NCI-H2081 treated with DMSO at 0.1 percent for 48 hours (cell line): ENCODE results near the gene ABLIM2.

Experiments
- DNase-seq: peaks from one replicate; lab custom pipeline; 2025; lab: John Stamatoyannopoulos, UW

ABLIM2 gene

GRCh38 chr4:8001564-8002355, 156.9 kb downstream of the ABLIM2 start:
- no peak for DNase-seq

DNA sequence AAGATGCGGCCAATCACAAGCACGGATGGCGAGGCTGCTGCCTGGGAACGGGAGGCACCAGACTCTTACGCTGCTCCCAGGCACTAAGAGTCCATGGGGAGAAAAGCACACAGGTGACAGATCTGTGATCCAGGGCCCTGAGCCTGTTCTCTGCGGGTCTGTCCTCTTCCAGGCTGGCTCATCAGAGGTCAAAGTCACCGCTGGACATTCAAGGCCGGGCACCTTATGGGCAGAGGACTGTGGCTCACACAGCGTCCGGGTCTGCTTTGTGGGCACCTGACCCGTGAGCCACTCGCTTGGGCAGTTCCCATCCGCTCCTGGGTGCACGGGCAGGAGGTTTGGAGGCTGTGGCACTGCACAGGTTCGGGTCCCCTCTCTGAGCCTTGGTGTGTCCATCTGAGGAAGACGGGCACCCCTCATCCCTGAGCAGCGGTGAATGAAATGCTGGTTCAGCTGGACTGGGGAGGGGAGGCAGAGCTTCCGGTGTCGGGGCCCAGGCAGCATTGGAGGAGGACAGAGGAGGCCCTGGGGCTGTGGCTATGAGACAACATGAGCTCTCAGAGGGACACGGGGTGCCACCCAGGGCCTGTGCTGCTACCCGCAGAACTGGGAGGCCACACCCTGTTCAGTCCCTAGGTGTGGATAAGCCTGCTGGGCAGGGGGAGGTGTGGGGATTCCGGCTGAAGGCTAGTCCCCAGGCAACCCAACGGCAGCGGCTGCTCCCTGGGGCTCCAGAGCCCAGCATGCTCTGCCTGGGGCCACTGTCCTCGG, 157.7 kb downstream of the ABLIM2 start:
- no peak for DNase-seq

- no peak for DNase-seq
Observed at GRCh38 chr4:8000247-8000646, 158.4 kb downstream of the ABLIM2 start.

DNA sequence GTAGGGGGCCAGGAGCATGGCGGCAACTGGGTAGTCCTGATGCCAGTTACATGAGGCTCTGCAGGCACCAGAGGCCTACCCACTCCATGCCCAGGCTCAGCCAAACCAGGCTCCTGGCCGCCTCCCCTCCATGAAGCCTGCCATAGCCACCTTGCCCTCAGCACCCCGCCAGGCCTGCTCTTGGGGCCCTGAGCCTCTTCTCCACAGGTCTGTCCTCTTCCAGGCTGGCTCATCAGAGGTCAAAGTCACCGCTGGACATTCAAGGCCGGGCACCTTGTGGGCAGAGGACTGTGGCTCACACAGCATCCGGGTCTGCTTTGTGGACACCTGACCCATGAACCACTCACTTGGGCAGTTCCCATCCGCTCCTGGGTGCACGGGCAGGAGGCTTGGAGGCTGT, 158.9 kb downstream of the ABLIM2 start:
- DNase-seq, result no peak

DNA sequence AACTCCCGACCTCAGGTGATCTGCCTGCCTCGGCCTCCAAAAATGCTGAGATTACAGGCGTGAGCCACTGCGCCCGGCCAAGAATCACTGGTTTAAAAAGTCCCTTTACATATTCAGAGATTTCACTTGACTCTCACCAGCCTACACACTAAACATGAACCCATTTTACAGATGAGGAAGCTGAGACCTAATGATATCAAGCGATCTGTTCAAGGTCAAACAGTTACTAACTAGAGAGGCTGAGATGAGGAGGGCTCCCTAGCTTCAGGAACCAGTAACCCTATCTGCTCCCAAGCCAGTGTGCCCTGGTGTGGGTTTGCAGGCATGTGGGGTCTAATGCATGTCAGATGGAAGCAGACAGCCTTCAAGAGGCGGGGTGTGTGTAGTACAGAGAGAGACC, 159.3 kb downstream of the ABLIM2 start:
- no peak for DNase-seq

GRCh38 chr4:7998447-7998846, 160.2 kb downstream of the ABLIM2 start:
- no peak for DNase-seq

- no peak for DNase-seq
Observed at GRCh38 chr4:7995866-7996265, 162.7 kb downstream of the ABLIM2 start.

DNA sequence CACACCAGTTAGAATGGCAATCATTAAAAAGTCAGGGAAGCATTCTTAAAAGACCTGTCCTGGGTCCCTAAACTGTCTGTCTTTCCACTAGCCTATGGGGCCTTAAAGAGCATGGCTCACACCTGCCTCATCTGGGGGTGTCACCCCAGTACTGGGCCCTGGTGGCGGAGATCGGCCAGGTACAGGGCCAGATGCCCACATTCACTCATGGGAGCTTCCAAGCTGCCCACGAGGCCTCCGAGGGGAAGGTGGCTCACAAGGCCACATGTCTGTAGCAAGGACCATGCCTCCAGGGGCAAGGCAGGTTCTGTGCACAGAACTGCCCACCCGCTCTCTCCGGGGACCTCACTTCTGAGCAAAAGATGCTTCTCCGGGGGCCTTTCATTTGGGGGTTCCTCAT, 163.5 kb downstream of the ABLIM2 start:
- DNase-seq, result no peak

- DNase-seq, result no peak
Observed at GRCh38 chr4:7993671-7994070, 164.9 kb downstream of the ABLIM2 start.

GRCh38 chr4:7992846-7993245, 165.8 kb downstream of the ABLIM2 start:
- no peak for DNase-seq

DNA sequence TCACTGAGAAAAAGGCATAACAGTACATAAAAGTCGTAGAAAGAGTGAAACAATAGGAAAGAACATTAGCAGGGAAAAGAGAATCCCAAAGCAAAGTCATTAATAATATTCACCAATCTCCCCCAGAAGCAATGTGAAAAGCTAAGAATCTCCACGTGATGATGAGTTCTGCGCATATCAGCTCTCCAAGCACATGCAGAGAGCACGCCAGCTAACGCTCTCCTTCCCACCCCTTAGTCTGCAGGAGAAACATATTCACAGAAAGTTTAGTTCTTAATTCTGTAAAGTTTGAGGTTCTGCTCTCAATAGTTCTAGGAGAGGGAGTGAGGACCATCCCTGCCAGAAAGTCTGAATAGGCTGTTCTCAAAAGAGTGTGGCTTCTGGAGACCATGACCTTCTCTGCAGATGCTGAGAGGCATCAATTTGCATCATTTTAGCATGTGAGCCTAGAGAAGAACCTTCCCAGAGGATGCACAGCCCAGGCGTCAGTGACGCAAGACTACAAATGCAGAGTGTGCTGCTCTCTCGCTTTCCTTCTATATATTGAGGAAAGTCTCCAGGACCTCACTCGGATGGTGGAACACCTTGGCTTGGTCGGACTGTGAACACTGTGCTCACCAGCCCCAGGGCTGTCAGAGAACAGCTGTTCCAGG, 167.7 kb downstream of the ABLIM2 start:
- no peak for DNase-seq

DNA sequence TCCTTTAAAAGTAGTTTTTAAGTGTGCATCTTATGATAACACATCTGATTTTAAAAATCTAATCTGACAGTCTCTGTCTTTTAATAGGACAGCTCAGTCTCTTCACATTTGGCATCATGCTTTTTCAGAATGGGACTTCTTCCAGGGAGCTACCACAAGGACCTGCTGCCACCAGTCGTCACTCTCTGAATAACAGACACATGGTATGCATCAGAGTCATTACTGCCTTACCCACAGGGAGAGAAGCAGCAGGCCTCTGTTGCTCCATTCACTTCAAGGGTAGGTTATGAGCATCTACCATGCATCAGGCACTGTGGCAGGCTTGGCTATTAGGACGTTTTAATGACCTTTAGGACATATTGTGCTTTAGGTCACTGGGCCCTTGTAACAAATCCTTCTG, 169.0 kb downstream of the ABLIM2 start:
- DNase-seq, result no peak

DNA sequence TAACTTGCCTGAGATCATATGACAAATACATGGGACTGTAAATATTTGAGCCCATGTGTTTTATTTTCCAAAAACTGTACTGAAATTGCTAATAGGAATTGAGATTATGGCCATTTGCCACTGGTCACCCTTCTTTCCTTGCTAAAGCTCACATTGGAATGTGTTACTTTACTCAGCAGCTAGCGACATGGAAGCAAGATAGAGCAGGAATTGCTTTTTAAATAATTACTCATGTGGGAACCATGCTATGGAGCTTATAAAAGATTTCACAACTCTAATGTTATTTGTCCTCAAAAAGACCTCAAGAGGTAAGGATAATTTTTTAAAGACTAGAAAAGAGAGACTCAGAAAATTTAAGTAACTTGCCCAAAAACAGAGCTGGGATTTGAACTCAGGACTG, 170.2 kb downstream of the ABLIM2 start:
- DNase-seq, result no peak

- DNase-seq, result no peak
Observed at GRCh38 chr4:7987148-7987989, 171.2 kb downstream of the ABLIM2 start.

- DNase-seq, result no peak
Observed at GRCh38 chr4:7985891-7986441, 172.6 kb downstream of the ABLIM2 start.

DNA sequence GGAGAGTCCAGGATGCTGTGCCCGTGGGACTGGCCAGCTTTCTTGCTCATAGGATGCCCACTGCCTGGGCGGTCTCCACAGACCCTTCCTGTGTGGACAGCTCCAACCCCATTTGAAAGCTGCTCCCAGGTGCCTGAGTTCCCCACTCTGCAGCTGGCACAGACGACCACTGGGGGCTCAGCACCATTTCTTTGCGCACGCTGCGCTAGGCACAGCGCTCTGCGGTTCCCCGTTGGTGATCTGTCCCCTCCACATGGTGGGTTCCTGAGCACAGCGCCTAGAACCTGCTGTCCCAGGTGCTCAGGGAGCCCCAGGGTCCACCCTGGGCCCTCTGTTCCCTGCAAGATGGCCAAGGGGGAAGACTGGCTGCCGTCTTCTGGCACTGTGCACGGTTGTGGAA, 173.5 kb downstream of the ABLIM2 start:
- no peak for DNase-seq

GRCh38 chr4:7984286-7984925, 174.2 kb downstream of the ABLIM2 start:
- DNase-seq, result no peak

DNA sequence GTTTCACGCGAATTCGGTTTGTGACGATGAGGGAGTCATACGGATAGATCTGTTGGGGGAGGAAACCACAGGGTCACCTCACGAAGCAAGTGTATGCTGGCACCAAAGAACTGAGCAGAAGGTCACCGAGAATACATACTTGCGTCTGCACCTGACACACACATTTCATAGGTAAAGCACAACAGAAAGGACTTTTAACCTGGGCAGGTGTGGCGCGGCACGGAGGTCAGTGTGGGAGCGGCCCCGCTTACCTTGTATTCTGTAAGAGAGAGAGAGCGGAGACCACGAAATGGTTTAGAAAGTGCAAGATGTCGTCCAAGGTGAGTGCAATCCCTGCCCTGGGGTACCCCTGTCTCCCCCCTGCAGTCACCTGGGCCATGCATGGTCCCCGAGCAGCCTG, 175.3 kb downstream of the ABLIM2 start:
- no peak for DNase-seq

GRCh38 chr4:7981738-7982394, 176.7 kb downstream of the ABLIM2 start:
- DNase-seq, result no peak

GRCh38 chr4:7980036-7980435, 178.6 kb downstream of the ABLIM2 start:
- DNase-seq, result no peak

DNA sequence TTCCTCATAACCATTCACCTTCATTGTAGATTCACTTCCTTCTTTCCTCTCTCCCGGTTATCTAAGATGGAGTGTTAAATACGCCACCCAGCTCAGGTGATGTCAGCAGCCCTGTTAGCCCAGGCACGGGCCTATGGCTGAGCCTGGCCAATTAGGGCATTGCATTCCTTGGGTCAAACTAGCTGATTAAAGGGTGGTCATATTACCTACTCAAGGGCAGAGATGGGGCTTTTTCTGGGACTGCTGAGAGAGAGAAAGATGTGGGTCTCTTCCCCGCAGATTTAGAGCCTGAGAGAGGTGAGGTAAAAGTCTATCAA, 179.0 kb downstream of the ABLIM2 start:
- no peak for DNase-seq
